ENCODE results near the gene IFT122. TPM values are rescaled to one million over a fixed set of nuclear protein-coding genes. Genes with fewer than 3 reads are reported as not detected.
"Not testable (repeated sequence)": the region's sequence is repeated elsewhere in the genome, so short reads cannot be mapped to it uniquely, and the experiment has no call there.

The IFT122 gene
- total and polyA plus RNA-seq, 2 donors (not counting 3 experiments of a cell fraction or from before 2014, with no cell fraction given), result 38.4 to 41.7 TPM

DNA sequence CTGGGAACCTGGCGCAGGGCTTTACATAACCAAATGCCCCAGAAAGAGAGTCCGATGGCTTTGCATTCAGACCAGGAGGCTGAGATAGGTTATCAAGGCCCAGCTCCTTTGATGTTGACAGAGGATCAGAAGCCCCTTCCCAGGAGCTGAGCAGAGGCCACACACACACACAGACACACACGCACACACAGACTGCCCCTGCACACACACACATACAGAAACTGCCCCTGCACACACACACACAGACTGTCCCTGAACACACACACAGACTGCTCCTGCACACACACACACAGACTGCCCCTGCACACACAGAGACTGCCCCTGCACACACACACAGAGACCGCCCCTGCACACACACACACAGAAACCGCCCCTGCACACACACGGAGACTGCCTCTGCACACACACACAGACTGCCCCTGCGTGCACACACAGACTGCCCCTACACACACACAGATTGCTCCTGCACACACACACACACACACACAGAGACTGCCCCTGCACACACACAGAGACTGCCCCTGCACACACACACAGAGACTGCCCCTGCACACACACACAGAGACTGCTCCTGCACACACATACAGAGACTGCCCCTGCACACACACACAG is 75.9 kb downstream of the IFT122 start:
- H4K20me1 ChIP-seq (replicated peaks; ENCODE audit: control insufficient read depth, extremely low read depth, insufficient read depth, low read length); H2AFZ ChIP-seq (ENCODE audit: low read depth, low read length); intact Hi-C loops (cut with micrococcal nuclease); H3K4me2 ChIP-seq (ENCODE audit: insufficient read depth, low read length); H3K79me2 ChIP-seq (ENCODE audit: control insufficient read depth, insufficient read depth, low read length); H3K9me1 ChIP-seq (replicated peaks; ENCODE audit: control insufficient read depth, extremely low read depth, insufficient read depth, low read length); H3K27me3 ChIP-seq (ENCODE audit: control insufficient read depth in 2 of 2, insufficient read depth in 2 of 2, low read length in 2 of 2); CTCF ChIA-PET; H3K9me3 ChIP-seq (replicated peaks; ENCODE audit: control insufficient read depth, insufficient read depth, low read length); dilution Hi-C loops (cut with MboI; ENCODE audit: extremely low pct_ligation_motif_present, low sequenced_read_pairs); H3K27ac ChIP-seq (ENCODE audit: insufficient read depth, low read depth, low read length); BruUV-seq (replicated peaks); POLR2A ChIA-PET; DNase-seq (ENCODE audit: low read depth, low spot score); FAIRE-seq; H3K4me3 ChIP-seq (replicated peaks in 1 of 3; ENCODE audit: insufficient read depth in 1 of 3, low read depth in 1 of 3, low read length in 3 of 3); H3K9ac ChIP-seq (replicated peaks; ENCODE audit: extremely low read depth, insufficient read depth, low read length); H3K4me1 ChIP-seq (ENCODE audit: control insufficient read depth, extremely low read depth, insufficient read depth, low read length): not testable (repeated sequence)
- H3K36me3 ChIP-seq (ENCODE audit: control insufficient read depth in 2 of 2, extremely low read depth in 1 of 2, insufficient read depth in 2 of 2, low read length in 2 of 2), result peaks cover 0 to 14% of the 10 kb centered on the region in 2 experiments

DNA sequence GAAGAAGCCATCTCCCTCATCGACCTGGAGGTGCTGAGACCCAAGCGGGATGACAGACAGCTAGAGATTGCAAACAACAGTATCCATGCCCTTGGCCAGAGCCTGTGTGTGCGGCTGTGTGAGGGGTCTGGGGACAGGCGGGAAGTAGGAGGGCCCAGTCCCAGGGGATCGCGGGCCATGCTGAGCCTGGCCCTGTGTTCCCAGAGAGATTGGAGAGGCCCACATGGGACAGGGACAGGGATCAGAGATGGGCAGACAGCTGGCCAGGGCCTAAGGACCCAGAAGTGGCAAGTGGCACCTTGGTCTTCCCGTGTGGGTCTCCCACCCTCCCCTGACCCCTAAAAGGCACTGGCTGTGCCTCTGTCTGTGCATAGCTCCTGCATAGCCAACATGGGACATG is 77.5 kb downstream of the IFT122 start:
- H2AFZ ChIP-seq (ENCODE audit: low read depth, low read length), result no peak overlapping the region
- H3K27ac ChIP-seq (ENCODE audit: insufficient read depth, low read depth, low read length), result no peak overlapping the region
- no peaks in the 10 kb centered on the region for H3K27me3 ChIP-seq (ENCODE audit: control insufficient read depth in 2 of 2, insufficient read depth in 2 of 2, low read length in 2 of 2)
- DNase-seq (ENCODE audit: low read depth, low spot score), result no peak
- H3K9me1 ChIP-seq (replicated peaks; ENCODE audit: control insufficient read depth, extremely low read depth, insufficient read depth, low read length), result no peaks in the 10 kb centered on the region
- no peak for TF ChIP-seq EZH2 (IDR thresholded peaks at IDR 0.05; ENCODE audit: borderline replicate concordance, low read depth, low read length, severe bottlenecking)
- TF ChIP-seq, protein P1, sequence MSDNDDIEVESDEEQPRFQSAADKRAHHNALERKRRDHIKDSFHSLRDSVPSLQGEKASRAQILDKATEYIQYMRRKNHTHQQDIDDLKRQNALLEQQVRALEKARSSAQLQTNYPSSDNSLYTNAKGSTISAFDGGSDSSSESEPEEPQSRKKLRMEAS (IDR thresholded peaks at IDR 0.05; ENCODE audit: insufficient read depth, insufficient read length), result no peak
- no peak for TF ChIP-seq FOS (IDR thresholded peaks at IDR 0.05; ENCODE audit: borderline replicate concordance, insufficient read depth, low read length)
- TF ChIP-seq POLR2A (IDR thresholded peaks at IDR 0.05; ENCODE audit: low read depth, low read length), result no peak
- no peak for TF ChIP-seq GATA2 (IDR thresholded peaks at IDR 0.05; ENCODE audit: insufficient read depth, insufficient read length, low read depth, low read length)
- no peak for TF ChIP-seq JUN (IDR thresholded peaks at IDR 0.05; ENCODE audit: borderline replicate concordance, insufficient read depth, insufficient read length, low read depth)
- TF ChIP-seq MYC (IDR thresholded peaks at IDR 0.05; ENCODE audit: low read depth, low read length), result no peak
- H3K9me3 ChIP-seq (replicated peaks; ENCODE audit: control insufficient read depth, insufficient read depth, low read length), result no peaks in the 10 kb centered on the region
- dilution Hi-C loops (cut with MboI; ENCODE audit: extremely low pct_ligation_motif_present, low sequenced_read_pairs), result no loop called here
- POLR2A ChIA-PET, result no interaction called here
- H3K79me2 ChIP-seq (ENCODE audit: control insufficient read depth, insufficient read depth, low read length), result no peaks in the 10 kb centered on the region
- BruUV-seq (replicated peaks), result no TSS peak
- no peak overlapping the region for H3K4me2 ChIP-seq (ENCODE audit: insufficient read depth, low read length)
- no peaks in the 10 kb centered on the region for H4K20me1 ChIP-seq (replicated peaks; ENCODE audit: control insufficient read depth, extremely low read depth, insufficient read depth, low read length)
- peaks cover 0 to 12% of the 10 kb centered on the region in 2 experiments for H3K36me3 ChIP-seq (ENCODE audit: control insufficient read depth in 2 of 2, extremely low read depth in 1 of 2, insufficient read depth in 2 of 2, low read length in 2 of 2)
- no peak for FAIRE-seq
- intact Hi-C loops (cut with micrococcal nuclease), result no loop called here
- H3K4me1 ChIP-seq (ENCODE audit: control insufficient read depth, extremely low read depth, insufficient read depth, low read length), result no peaks in the 10 kb centered on the region
- CTCF ChIA-PET, result interaction anchor here (1.2 kb wide), 1 partner anchor 19 kb away, joined by 3 read pairs; no protein-coding TSS in a partner anchor
- no peak overlapping the region for H3K9ac ChIP-seq (replicated peaks; ENCODE audit: extremely low read depth, insufficient read depth, low read length)
- H3K4me3 ChIP-seq (replicated peaks in 1 of 3; ENCODE audit: insufficient read depth in 1 of 3, low read depth in 1 of 3, low read length in 3 of 3), result no peak overlapping the region

Measured in endothelial cell of umbilical vein (primary cell).